HEK293T (cell line): ENCODE results near the gene C2.

ENCODE experiments used
- LEF1 ChIP-seq: fragments of 450-650 bp; IDR thresholded peaks from 2 replicates; pipeline ENCODE4 v1.6.1; 2017; ENCODE audit warnings: mild to moderate bottlenecking, borderline replicate concordance
- TARDBP ChIP-seq: fragments of 450-650 bp; IDR thresholded peaks from 2 replicates; pipeline ENCODE4 v1.6.1; 2016

- no peak for TF ChIP-seq LEF1
- TF ChIP-seq TARDBP: no peak
Observed at GRCh38 chr6:31915756-31916155, 11.8 kb upstream of the C2 start.
